OCI-LY1 (cell line): ENCODE data around the gene IQCK.

Experiments used
- EZH2 ChIP-seq: fragments of 200-600 bp; sonication (generic), shearing (Covaris generic); IDR thresholded peaks from 2 replicates; pipeline ENCODE4 v1.8.0; 2017; ENCODE audit warnings: borderline replicate concordance, mixed run types, mild to moderate bottlenecking, antibody characterized with exemption, low read length, moderate library complexity, mixed read lengths
- TF ChIP-seq, protein P1 (sequence below): fragments of 200-600 bp; sonication (generic), shearing (Covaris generic); IDR thresholded peaks from 2 replicates; pipeline ENCODE4 v1.5.1; 2017; ENCODE audit warnings: mild to moderate bottlenecking, antibody characterized with exemption, low read length, moderate library complexity, mixed read lengths

DNA sequence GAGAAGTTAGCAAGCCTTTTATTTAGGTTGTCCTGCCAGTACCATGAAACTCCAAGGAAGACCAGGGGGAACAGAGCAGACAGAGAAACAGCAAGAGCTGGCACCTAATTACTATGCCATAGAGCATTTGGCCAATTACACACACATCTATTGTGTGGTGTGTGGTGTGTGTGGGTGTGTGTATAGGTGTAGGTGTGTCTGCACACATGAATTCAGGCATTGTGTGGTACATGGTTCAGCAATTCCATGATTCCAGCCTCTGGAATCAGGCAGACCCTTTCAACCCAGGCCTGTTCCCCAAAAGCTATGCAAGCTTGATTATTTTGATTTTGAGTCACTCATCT is 25.7 kb downstream of the IQCK start:
- TF ChIP-seq, protein P1, sequence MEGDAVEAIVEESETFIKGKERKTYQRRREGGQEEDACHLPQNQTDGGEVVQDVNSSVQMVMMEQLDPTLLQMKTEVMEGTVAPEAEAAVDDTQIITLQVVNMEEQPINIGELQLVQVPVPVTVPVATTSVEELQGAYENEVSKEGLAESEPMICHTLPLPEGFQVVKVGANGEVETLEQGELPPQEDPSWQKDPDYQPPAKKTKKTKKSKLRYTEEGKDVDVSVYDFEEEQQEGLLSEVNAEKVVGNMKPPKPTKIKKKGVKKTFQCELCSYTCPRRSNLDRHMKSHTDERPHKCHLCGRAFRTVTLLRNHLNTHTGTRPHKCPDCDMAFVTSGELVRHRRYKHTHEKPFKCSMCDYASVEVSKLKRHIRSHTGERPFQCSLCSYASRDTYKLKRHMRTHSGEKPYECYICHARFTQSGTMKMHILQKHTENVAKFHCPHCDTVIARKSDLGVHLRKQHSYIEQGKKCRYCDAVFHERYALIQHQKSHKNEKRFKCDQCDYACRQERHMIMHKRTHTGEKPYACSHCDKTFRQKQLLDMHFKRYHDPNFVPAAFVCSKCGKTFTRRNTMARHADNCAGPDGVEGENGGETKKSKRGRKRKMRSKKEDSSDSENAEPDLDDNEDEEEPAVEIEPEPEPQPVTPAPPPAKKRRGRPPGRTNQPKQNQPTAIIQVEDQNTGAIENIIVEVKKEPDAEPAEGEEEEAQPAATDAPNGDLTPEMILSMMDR, result no peak
- TF ChIP-seq EZH2, result no peak
